WTC11 (cell line): ENCODE measurements around the gene VDR. TPM values are rescaled to one million over a fixed set of nuclear protein-coding genes. Genes with fewer than 3 reads are reported as not detected.
A peak's percentile ranks its signal among the peaks of the same experiment; 100 is the strongest.

Source experiments
- ATAC-seq: fragments of 200-7000 bp; cut with Tn5 transposase; 2 replicates; pipeline ENCODE4 v1.10.0; 2021; ENCODE audit warnings: mild to moderate bottlenecking, moderate library complexity
- CTCF ChIA-PET: fragments of 300-600 bp; sonication (Branson Sonifier 250); formaldehyde crosslinking; loops from one replicate; lab custom pipeline; 2021; ENCODE audit warnings: antibody characterized with exemption; lab: Charles Lee
- POLR2A ChIA-PET: fragments of 350-600 bp; sonication (Branson Sonifier 250); formaldehyde crosslinking; loops from one replicate; lab custom pipeline; 2021; ENCODE audit warnings: antibody characterized with exemption; lab: Charles Lee
- DNase-seq: peaks from one replicate; pipeline ENCODE4 v3.0.0; 2021; ENCODE audit warnings: low spot score
- H3K27ac Mint-ChIP-seq: 2 replicates; pipeline ENCODE4 v1.8.0; 2021; ENCODE audit warnings: mixed read lengths
- H3K27me3 Mint-ChIP-seq: 2 replicates; pipeline ENCODE4 v1.8.0; 2021; ENCODE audit warnings: low read depth, mild to moderate bottlenecking, moderate library complexity, mixed read lengths
- H3K36me3 Mint-ChIP-seq: 2 replicates; pipeline ENCODE4 v1.8.0; 2021; ENCODE audit warnings: mixed read lengths
- H3K4me1 Mint-ChIP-seq: 2 replicates; pipeline ENCODE4 v1.8.0; 2022; ENCODE audit warnings: mixed read lengths
- H3K4me3 Mint-ChIP-seq: 2 replicates; pipeline ENCODE4 v1.8.0; 2021; ENCODE audit warnings: mild to moderate bottlenecking, moderate library complexity, mixed read lengths
- H3K9me3 Mint-ChIP-seq: 2 replicates; pipeline ENCODE4 v1.8.0; 2021; ENCODE audit warnings: mixed read lengths
- FOXK1 ChIP-seq: sonication (generic); formaldehyde crosslinking; IDR thresholded peaks from 2 replicates; pipeline ENCODE4 v1.8.0; 2022; ENCODE audit warnings: mild to moderate bottlenecking, moderate library complexity, missing genetic modification reagents
- GABPB1 ChIP-seq: sonication (generic); formaldehyde crosslinking; IDR thresholded peaks from 2 replicates; pipeline ENCODE4 v1.8.1; 2023; ENCODE audit warnings: mild to moderate bottlenecking, missing genetic modification reagents
- GRHL2 ChIP-seq: fragments of 250-450 bp; sonication (Bioruptor Pico); IDR thresholded peaks from 2 replicates; pipeline ENCODE4 v1.8.0; 2022; ENCODE audit warnings: mild to moderate bottlenecking, moderate library complexity; ENCODE audit not compliant: insufficient replicate concordance, severe bottlenecking
- NFE2L1 ChIP-seq: sonication (generic); formaldehyde crosslinking; IDR thresholded peaks from 2 replicates; pipeline ENCODE4 v1.8.1; 2023; ENCODE audit warnings: missing genetic modification reagents
- RORB ChIP-seq: fragments of 250-450 bp; sonication (Bioruptor Pico); IDR thresholded peaks from 2 replicates; pipeline ENCODE4 v1.9.0; 2021; ENCODE audit warnings: mild to moderate bottlenecking
- total RNA-seq: library from RNA; stranded (reverse); gene quantifications from 3 replicates; pipeline ENCODE4 v1.2.3, GENCODE V29; 2021
- TF ChIP-seq, protein P1 (sequence below): fragments of 200-600 bp; IDR thresholded peaks from 2 replicates; pipeline ENCODE4 v1.8.0; 2022; ENCODE audit warnings: antibody characterized with exemption
- TF ChIP-seq, protein P2 (sequence below): sonication (generic); formaldehyde crosslinking; IDR thresholded peaks from 2 replicates; pipeline ENCODE4 v1.8.1; 2022; ENCODE audit warnings: mild to moderate bottlenecking, missing genetic modification reagents, moderate library complexity, borderline replicate concordance
- TF ChIP-seq, protein P3 (sequence below): sonication (generic); formaldehyde crosslinking; IDR thresholded peaks from 2 replicates; pipeline ENCODE4 v1.8.0; 2022; ENCODE audit warnings: mild to moderate bottlenecking, missing genetic modification reagents
- TF ChIP-seq, protein P4 (sequence below): sonication (generic); formaldehyde crosslinking; IDR thresholded peaks from 2 replicates; pipeline ENCODE4 v1.8.0; 2022; ENCODE audit warnings: mild to moderate bottlenecking, missing genetic modification reagents
- TF ChIP-seq, protein P5 (sequence below): sonication (generic); formaldehyde crosslinking; IDR thresholded peaks from 2 replicates; pipeline ENCODE4 v1.8.0; 2022; ENCODE audit warnings: missing genetic modification reagents
- TF ChIP-seq, protein P6 (sequence below): sonication (generic); formaldehyde crosslinking; IDR thresholded peaks from 2 replicates; pipeline ENCODE4 v1.8.1; 2022; ENCODE audit warnings: low read depth, missing genetic modification reagents, borderline replicate concordance
- TF ChIP-seq, protein P7 (sequence below): sonication (generic); formaldehyde crosslinking; IDR thresholded peaks from 2 replicates; pipeline ENCODE4 v1.8.0; 2022; ENCODE audit warnings: mild to moderate bottlenecking, missing genetic modification reagents
- TF ChIP-seq, protein P8 (sequence below): sonication (generic); formaldehyde crosslinking; IDR thresholded peaks from 2 replicates; pipeline ENCODE4 v1.8.1; 2022; ENCODE audit warnings: low read depth, mild to moderate bottlenecking, moderate library complexity, missing genetic modification reagents, borderline replicate concordance

VDR gene
- total RNA-seq, 1 experiment from 2014 or later = 1.3 TPM

DNA sequence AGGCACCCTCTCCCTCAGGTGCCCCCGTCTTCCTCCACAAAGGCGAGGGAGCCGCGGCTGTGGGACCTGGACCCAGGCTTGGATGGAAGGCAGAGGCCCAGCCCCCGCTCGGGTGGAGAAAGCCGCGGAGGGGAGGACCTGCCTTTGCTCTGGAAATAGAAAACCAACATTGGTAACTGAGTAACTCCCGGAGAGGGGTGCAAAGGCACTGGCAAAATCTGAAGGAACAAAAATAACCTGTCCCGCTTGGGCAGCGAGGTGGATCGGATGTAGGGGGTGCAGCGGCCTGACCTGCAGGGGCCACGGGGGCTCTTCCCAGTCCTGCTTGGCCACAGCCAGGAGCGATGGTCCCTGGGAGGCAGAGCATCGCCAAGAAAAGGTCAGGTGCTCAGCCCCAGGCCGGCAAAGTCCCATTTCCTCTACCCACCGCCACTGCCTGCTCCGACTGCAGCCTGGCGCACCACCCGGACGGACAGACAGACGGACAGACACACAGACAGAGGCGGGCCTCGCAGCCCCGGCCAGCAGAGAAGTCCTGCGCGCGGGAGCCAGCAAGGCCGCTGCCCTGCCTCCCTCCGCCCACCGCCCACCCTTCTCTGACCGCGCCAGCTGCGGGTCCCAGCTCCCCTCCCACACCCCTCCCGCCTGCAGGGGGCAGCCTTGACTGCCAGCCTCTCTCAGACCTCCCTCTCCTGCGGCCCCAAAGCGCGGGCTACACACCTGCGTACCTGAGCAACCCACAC lies 37.2 kb upstream of the VDR start:
- TF ChIP-seq, protein P1, sequence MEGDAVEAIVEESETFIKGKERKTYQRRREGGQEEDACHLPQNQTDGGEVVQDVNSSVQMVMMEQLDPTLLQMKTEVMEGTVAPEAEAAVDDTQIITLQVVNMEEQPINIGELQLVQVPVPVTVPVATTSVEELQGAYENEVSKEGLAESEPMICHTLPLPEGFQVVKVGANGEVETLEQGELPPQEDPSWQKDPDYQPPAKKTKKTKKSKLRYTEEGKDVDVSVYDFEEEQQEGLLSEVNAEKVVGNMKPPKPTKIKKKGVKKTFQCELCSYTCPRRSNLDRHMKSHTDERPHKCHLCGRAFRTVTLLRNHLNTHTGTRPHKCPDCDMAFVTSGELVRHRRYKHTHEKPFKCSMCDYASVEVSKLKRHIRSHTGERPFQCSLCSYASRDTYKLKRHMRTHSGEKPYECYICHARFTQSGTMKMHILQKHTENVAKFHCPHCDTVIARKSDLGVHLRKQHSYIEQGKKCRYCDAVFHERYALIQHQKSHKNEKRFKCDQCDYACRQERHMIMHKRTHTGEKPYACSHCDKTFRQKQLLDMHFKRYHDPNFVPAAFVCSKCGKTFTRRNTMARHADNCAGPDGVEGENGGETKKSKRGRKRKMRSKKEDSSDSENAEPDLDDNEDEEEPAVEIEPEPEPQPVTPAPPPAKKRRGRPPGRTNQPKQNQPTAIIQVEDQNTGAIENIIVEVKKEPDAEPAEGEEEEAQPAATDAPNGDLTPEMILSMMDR = peak; percentile 48
- TF ChIP-seq, protein P2, sequence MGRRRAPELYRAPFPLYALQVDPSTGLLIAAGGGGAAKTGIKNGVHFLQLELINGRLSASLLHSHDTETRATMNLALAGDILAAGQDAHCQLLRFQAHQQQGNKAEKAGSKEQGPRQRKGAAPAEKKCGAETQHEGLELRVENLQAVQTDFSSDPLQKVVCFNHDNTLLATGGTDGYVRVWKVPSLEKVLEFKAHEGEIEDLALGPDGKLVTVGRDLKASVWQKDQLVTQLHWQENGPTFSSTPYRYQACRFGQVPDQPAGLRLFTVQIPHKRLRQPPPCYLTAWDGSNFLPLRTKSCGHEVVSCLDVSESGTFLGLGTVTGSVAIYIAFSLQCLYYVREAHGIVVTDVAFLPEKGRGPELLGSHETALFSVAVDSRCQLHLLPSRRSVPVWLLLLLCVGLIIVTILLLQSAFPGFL (CRISPR knock-in tag) = no peak
- no peak for TF ChIP-seq GABPB1
- TF ChIP-seq, protein P3, sequence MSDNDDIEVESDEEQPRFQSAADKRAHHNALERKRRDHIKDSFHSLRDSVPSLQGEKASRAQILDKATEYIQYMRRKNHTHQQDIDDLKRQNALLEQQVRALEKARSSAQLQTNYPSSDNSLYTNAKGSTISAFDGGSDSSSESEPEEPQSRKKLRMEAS (CRISPR knock-in tag) = peak; percentile 58; the same call in 1 of the 2 replicates
- TF ChIP-seq FOXK1 = no peak
- TF ChIP-seq, protein P4, sequence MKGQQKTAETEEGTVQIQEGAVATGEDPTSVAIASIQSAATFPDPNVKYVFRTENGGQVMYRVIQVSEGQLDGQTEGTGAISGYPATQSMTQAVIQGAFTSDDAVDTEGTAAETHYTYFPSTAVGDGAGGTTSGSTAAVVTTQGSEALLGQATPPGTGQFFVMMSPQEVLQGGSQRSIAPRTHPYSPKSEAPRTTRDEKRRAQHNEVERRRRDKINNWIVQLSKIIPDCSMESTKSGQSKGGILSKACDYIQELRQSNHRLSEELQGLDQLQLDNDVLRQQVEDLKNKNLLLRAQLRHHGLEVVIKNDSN (CRISPR knock-in tag) = 0 out of 2 replicates have a peak, but pooled peaks have one; percentile 19
- no peak for TF ChIP-seq NFE2L1 (CRISPR knock-in tag)
- no peak for TF ChIP-seq RORB
- TF ChIP-seq, protein P5, sequence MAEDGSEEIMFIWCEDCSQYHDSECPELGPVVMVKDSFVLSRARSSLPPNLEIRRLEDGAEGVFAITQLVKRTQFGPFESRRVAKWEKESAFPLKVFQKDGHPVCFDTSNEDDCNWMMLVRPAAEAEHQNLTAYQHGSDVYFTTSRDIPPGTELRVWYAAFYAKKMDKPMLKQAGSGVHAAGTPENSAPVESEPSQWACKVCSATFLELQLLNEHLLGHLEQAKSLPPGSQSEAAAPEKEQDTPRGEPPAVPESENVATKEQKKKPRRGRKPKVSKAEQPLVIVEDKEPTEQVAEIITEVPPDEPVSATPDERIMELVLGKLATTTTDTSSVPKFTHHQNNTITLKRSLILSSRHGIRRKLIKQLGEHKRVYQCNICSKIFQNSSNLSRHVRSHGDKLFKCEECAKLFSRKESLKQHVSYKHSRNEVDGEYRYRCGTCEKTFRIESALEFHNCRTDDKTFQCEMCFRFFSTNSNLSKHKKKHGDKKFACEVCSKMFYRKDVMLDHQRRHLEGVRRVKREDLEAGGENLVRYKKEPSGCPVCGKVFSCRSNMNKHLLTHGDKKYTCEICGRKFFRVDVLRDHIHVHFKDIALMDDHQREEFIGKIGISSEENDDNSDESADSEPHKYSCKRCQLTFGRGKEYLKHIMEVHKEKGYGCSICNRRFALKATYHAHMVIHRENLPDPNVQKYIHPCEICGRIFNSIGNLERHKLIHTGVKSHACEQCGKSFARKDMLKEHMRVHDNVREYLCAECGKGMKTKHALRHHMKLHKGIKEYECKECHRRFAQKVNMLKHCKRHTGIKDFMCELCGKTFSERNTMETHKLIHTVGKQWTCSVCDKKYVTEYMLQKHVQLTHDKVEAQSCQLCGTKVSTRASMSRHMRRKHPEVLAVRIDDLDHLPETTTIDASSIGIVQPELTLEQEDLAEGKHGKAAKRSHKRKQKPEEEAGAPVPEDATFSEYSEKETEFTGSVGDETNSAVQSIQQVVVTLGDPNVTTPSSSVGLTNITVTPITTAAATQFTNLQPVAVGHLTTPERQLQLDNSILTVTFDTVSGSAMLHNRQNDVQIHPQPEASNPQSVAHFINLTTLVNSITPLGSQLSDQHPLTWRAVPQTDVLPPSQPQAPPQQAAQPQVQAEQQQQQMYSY (CRISPR knock-in tag) = no peak
- no peak for TF ChIP-seq GRHL2 (CRISPR knock-in tag)
- TF ChIP-seq, protein P6, sequence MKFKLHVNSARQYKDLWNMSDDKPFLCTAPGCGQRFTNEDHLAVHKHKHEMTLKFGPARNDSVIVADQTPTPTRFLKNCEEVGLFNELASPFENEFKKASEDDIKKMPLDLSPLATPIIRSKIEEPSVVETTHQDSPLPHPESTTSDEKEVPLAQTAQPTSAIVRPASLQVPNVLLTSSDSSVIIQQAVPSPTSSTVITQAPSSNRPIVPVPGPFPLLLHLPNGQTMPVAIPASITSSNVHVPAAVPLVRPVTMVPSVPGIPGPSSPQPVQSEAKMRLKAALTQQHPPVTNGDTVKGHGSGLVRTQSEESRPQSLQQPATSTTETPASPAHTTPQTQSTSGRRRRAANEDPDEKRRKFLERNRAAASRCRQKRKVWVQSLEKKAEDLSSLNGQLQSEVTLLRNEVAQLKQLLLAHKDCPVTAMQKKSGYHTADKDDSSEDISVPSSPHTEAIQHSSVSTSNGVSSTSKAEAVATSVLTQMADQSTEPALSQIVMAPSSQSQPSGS (CRISPR knock-in tag) = no peak
- TF ChIP-seq, protein P7, sequence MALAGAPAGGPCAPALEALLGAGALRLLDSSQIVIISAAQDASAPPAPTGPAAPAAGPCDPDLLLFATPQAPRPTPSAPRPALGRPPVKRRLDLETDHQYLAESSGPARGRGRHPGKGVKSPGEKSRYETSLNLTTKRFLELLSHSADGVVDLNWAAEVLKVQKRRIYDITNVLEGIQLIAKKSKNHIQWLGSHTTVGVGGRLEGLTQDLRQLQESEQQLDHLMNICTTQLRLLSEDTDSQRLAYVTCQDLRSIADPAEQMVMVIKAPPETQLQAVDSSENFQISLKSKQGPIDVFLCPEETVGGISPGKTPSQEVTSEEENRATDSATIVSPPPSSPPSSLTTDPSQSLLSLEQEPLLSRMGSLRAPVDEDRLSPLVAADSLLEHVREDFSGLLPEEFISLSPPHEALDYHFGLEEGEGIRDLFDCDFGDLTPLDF = no peak
- TF ChIP-seq, protein P8, sequence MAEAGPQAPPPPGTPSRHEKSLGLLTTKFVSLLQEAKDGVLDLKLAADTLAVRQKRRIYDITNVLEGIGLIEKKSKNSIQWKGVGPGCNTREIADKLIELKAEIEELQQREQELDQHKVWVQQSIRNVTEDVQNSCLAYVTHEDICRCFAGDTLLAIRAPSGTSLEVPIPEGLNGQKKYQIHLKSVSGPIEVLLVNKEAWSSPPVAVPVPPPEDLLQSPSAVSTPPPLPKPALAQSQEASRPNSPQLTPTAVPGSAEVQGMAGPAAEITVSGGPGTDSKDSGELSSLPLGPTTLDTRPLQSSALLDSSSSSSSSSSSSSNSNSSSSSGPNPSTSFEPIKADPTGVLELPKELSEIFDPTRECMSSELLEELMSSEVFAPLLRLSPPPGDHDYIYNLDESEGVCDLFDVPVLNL (CRISPR knock-in tag) = no peak
- Mint-ChIP-seq H3K36me3 (no peaks in the 10 kb centered on the region), H3K9me3 (no peaks in the 10 kb centered on the region), H3K27me3 (peaks cover 32% of the 10 kb centered on the region), H3K27ac (no peak overlapping the region), H3K4me1 (peaks cover 20% of the 10 kb centered on the region), H3K4me3 (peak overlapping the region; percentile 15; the same call in 1 of the 2 replicates)
- DNase-seq (peak; percentile 89), ATAC-seq (peak; percentile 93)
- CTCF ChIA-PET = interaction anchor here (0.6 to 3.2 kb wide), 53 partner anchors 8 to 800 kb away, joined by 3 to 34 read pairs (median 4); partner anchors contain the start of genes ASB8, COL2A1, TMEM106C and VDR
- POLR2A ChIA-PET = no interaction called here
